T-helper 17 cell (primary cell): ENCODE results near the gene REEP3. TPM values are rescaled to one million over a fixed set of nuclear protein-coding genes. Genes with fewer than 3 reads are reported as not detected.
"Not testable (repeated sequence)": the region's sequence is repeated elsewhere in the genome, so short reads cannot be mapped to it uniquely, and the experiment has no call there.

Experiments used
- ATAC-seq: fragments of 150-1000 bp; cut with Tn5 transposase; 2 replicates; pipeline ENCODE4 v1.10.0; 2021; ENCODE audit warnings: mild to moderate bottlenecking, moderate library complexity
- DNase-seq, 3 donors: peaks; one replicate each; pipeline versions ENCODE4 v3.0.0 to v3.0.0-alpha.2; 2020 to 2021
- H3K9me3 ChIP-seq: one replicate; pipeline ENCODE4 v1.7.0; 2013; ENCODE audit warnings: low read length, mild to moderate bottlenecking; ENCODE audit not compliant: control insufficient read depth, poor library complexity, severe bottlenecking
- H3K27ac Mint-ChIP-seq: one replicate; pipeline ENCODE4 v1.8.0; 2022; ENCODE audit warnings: mild to moderate bottlenecking, moderate library complexity, mixed read lengths
- H3K27me3 Mint-ChIP-seq: one replicate; pipeline ENCODE4 v1.8.0; 2022; ENCODE audit warnings: mixed read lengths
- H3K36me3 Mint-ChIP-seq: one replicate; pipeline ENCODE4 v1.8.0; 2022; ENCODE audit warnings: low read depth, mixed read lengths
- H3K4me1 Mint-ChIP-seq: one replicate; pipeline ENCODE4 v1.8.0; 2022; ENCODE audit warnings: mild to moderate bottlenecking, mixed read lengths
- H3K4me3 Mint-ChIP-seq: one replicate; pipeline ENCODE4 v1.8.0; 2022; ENCODE audit warnings: mild to moderate bottlenecking, moderate library complexity, mixed read lengths
- total RNA-seq, 4 donors: library from RNA in 2 of 4; stranded (reverse) in 2 of 4; gene quantifications; one replicate each; pipeline ENCODE4 v1.2.3 and lab custom pipeline; 2022 to 2026

The REEP3 gene
- total RNA-seq, 2 donors from 2014 or later = 21.1 TPM

DNA sequence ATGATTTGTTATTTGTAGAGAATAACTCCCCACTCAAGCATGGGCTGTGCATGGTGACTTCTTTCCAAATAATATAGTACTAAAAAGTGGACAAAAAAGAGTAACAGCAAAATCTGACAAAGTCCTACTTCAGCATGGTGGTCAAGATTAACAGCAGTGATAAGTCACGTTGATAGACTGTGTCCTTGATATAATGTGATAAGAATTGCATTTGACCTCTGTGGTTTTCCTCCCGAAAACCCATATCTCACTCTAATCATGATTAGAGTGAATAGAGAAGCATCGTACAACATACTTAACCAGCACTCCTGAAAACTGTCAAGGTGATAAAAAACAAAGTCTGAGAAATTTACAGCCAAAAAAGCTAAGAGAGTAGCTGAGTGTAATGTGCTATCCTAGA lies 42.4 kb downstream of the REEP3 start:
- H3K4me1 Mint-ChIP-seq = peaks cover 32% of the 10 kb centered on the region
- ATAC-seq (peak; percentile 70), DNase-seq (no peak)
- no peaks in the 10 kb centered on the region for H3K36me3 Mint-ChIP-seq
- peak overlapping the region; percentile 68 for H3K4me3 Mint-ChIP-seq
- no peaks in the 10 kb centered on the region for H3K9me3 ChIP-seq
- no peaks in the 10 kb centered on the region for H3K27me3 Mint-ChIP-seq
- peak overlapping the region; percentile 37 for H3K27ac Mint-ChIP-seq

DNA sequence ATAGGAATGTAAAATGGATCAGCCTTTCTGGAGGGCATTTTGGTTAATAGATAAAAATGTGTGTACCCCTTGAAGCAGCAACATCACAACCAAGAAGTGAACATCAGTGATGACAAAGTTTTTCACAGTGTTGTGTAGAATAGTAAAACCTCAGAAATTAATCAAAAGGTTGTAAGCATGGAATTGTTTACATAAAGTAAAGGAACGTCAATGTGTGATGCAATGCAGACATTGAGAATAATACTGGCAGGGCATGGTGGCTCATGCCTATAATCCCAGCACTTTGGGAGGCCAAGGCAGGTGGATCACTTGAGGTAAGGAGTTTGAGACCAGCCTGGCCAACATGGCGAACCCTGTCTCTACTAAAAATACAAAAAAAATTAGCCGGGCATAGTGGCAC lies 43.5 kb downstream of the REEP3 start:
- not testable (repeated sequence) for H3K27me3 Mint-ChIP-seq, H3K36me3 Mint-ChIP-seq, H3K27ac Mint-ChIP-seq, ATAC-seq, DNase-seq, H3K4me3 Mint-ChIP-seq, H3K9me3 ChIP-seq
- peaks cover 29% of the 10 kb centered on the region for H3K4me1 Mint-ChIP-seq

DNA sequence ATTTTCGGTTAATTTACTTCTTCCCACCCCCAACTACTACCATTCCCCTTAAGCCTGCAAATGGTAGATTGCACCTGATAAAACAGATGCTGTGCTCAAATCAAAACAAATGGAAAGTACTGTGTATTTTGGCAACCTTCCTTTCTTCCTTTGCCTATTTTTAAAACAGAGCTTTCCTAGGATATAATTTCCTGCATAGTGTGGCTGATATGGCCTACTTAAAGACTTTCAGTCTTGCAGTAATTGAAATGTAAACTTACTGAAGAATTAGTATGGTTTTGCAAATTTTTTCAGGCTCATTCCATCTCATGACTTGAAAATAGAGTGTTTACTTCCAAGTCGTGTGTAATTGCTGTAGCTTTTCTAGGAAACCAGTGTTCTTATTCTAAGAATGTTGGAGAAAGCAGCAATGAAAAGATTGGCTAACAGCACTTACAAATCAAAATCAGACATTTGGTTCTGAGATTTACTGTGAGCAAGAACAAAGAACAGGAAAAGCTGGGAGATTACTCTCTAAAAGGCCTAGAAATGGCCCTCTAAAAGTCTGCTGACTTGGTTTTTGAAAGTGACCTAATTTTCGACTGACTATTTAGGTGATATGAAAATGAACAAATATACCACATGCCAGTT lies 52.0 kb downstream of the REEP3 start:
- peak overlapping the region; percentile 93 for H3K27ac Mint-ChIP-seq
- no peak for DNase-seq
- H3K27me3 Mint-ChIP-seq = no peaks in the 10 kb centered on the region
- peaks cover 4% of the 10 kb centered on the region for H3K36me3 Mint-ChIP-seq
- no peaks in the 10 kb centered on the region for H3K9me3 ChIP-seq
- H3K4me1 Mint-ChIP-seq = peaks cover 38% of the 10 kb centered on the region
- peak overlapping the region; percentile 70 for H3K4me3 Mint-ChIP-seq
- peak; percentile 89 for ATAC-seq

DNA sequence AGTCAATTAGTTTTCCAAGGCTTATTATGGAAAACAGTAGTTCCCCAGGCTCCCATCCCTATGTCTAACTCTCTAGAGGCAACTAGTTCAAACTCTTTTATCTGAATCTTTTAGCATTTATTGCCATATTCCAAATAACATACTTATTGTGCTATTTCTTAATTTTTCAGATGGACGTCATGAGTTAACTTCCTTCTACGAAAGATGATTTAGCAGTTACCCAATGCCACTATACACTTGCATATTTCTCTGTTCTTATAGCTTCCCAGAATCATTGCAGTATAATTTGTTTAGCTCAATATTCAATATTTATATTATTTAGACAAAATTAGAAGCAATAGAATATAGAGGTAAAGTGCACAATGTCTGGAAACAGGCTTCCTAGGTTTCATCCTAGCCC lies 52.8 kb downstream of the REEP3 start:
- DNase-seq (no peak), ATAC-seq (no peak)
- Mint-ChIP-seq H3K4me3 (no peak overlapping the region), H3K27me3 (no peaks in the 10 kb centered on the region), H3K36me3 (peaks cover 4% of the 10 kb centered on the region), H3K4me1 (peaks cover 38% of the 10 kb centered on the region), H3K27ac (peak overlapping the region; percentile 93)
- no peaks in the 10 kb centered on the region for H3K9me3 ChIP-seq

DNA sequence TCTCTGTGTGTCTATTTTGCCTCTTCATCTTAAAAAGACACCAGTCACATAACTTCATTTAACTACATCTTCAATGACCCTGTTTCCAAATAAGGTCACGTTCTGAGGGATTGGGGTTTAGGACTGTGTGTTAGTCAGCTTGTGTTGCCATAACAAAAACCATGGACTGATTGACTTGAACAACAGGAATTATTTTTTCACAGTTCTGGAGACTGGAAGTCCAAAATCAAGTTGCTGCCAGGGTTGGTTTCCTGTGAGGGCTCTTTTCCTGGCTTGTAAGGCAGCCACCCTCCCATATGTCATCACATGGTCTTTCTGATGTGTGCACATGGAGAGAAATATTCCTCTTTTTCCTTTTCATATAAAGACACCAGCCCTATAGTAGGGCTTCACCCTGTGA lies 55.3 kb downstream of the REEP3 start:
- peaks cover 38% of the 10 kb centered on the region for H3K4me1 Mint-ChIP-seq
- peaks cover 2% of the 10 kb centered on the region for H3K36me3 Mint-ChIP-seq
- DNase-seq (no peak), ATAC-seq (no peak)
- no peak overlapping the region for H3K4me3 Mint-ChIP-seq
- H3K27ac Mint-ChIP-seq = peak overlapping the region; percentile 93
- no peaks in the 10 kb centered on the region for H3K27me3 Mint-ChIP-seq
- H3K9me3 ChIP-seq = no peaks in the 10 kb centered on the region

DNA sequence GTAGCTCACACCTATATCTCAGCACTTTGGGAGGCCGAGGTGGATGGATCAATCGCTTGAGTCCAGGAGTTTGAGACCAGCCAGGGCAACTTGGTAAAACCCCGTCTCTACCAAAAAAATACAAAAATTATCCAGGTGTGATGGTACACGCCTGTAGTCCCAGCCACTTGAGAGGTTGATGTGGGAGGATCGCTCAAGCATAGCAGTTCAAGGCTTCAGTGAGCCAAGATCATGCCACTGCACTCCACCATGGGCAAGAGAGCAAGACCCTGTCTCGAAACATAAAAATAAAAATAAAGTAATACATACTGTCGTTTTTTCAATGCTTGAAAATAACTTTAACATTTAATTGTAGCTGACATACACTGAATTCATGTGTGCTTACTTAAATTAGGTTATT lies 57.3 kb downstream of the REEP3 start:
- ATAC-seq = no peak
- Mint-ChIP-seq H3K4me3 (no peak overlapping the region), H3K4me1 (peaks cover 31% of the 10 kb centered on the region)

DNA sequence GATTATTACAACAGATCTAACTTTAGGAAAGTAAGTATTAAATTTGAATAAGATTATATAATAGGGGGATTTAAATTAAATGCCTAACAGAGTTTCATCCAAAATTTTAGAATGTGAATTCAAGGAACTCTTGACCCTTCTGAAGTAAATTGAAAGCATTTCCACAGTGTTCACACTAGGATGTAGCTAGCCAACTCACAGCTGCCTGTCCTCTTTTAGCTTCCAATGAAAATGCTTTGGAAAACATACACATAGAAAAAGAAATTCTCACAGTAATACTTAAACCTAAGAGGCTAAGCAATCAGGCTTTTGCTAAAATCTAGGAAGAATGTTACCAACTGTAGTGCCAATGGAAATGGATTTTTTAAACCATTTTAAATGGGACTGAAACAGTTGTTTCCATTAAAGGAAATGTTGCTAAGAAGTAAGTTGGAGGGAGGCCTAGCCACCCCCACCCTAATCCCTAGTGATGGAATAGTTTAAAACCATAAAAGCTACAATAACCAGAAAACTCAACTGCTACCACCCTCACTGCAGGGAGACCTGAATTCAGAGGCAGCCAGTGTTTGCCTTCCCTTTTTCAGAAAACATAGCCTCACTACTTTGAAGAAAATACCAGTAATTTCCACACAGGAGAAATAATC lies 58.3 kb downstream of the REEP3 start:
- Mint-ChIP-seq H3K4me3 (no peak overlapping the region), H3K27ac (no peak overlapping the region), H3K36me3 (peaks cover 2% of the 10 kb centered on the region), H3K27me3 (no peaks in the 10 kb centered on the region), H3K4me1 (peaks cover 29% of the 10 kb centered on the region)
- no peaks in the 10 kb centered on the region for H3K9me3 ChIP-seq
- ATAC-seq = no peak
- DNase-seq = no peak

More for the DNA sequence above, 57.3 kb downstream of the REEP3 start:
- Mint-ChIP-seq H3K36me3 (peaks cover 2% of the 10 kb centered on the region), H3K27ac (peak overlapping the region; percentile 93), H3K27me3 (no peaks in the 10 kb centered on the region)
- no peak for DNase-seq
- no peaks in the 10 kb centered on the region for H3K9me3 ChIP-seq

DNA sequence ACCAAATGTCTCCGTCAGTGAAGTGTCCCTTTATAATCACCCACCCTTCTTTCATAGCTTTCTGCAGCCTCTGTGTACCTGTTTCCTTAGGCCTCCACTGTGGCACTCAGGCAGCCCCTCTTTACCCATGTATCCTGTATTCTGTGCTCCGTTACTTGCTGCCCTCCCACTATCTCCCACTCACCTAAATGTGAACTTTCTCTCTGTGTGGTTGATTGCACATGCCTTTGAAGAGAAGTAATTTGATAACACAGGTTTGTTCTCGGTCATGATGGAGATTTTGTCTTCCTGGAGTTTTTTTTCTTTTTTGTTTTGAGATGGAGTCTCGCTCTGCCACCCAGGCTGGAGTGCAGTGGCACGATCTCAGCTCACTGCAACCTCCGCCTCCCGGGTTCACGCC lies 61.5 kb downstream of the REEP3 start:
- H3K36me3 Mint-ChIP-seq = no peaks in the 10 kb centered on the region
- no peak for DNase-seq
- peaks cover 17% of the 10 kb centered on the region for H3K4me1 Mint-ChIP-seq
- no peak for ATAC-seq
- no peak overlapping the region for H3K4me3 Mint-ChIP-seq
- no peak overlapping the region for H3K27ac Mint-ChIP-seq
- H3K9me3 ChIP-seq = no peaks in the 10 kb centered on the region
- H3K27me3 Mint-ChIP-seq = no peaks in the 10 kb centered on the region

DNA sequence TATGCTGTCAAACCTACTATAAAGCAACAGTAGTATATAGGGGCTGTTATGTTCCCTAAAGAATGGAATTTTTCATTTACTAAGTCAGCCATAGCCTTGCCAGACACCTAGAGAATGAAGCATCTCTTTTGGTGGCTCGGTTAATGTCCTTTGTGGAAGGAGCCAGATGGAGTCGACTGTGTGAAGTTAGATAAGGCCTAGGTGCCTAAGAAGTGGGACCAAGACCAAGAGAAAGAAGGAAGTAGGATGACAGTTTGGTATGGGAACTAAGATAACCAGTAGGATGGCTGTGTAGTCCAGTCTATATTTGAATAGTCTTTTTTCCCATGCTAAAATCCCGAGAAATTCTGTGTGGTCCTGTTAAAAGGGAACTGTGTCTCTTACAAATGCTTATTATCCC lies 62.2 kb downstream of the REEP3 start:
- peaks cover 15% of the 10 kb centered on the region for H3K4me1 Mint-ChIP-seq
- ATAC-seq (no peak), DNase-seq (no peak)
- H3K27me3 Mint-ChIP-seq = no peaks in the 10 kb centered on the region
- H3K4me3 Mint-ChIP-seq = no peak overlapping the region
- no peaks in the 10 kb centered on the region for H3K9me3 ChIP-seq
- H3K27ac Mint-ChIP-seq = no peak overlapping the region
- no peaks in the 10 kb centered on the region for H3K36me3 Mint-ChIP-seq

DNA sequence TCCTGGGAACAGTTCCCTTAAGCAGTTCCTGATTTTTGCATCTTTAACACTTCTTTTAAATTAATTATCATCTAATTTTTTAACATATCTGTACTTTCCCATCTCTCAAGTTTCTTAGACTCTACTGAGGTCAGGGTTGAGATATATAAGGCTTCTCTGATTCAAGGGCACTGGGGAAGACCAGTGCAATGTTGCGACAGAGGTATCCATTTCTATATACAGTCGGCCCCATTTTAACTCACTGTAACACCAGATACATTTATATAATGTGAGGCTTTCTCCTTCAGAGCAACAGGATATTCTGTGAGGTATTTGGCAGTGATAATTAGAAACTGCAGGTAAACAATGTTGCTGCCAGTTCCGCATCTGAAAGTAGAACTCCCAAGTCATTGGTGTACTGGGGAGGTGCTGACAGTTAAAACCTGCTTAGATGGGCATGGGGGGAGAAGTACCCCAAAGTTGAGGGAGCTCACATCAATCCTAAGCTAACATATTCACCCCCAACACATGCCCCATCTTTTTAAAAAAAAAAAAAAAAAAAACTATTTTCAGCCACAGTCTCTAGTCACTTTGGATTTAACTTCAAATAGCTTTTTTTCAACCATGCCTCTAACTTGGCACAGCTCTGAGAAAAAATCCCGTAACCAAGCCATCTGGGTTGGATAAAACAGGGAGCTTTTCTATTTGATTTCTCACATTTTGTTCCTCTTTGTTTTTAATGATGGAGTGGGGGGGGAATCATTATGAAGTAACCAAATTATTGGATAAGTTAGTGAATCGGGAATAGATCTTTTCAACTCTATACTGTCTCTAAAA lies 62.9 kb downstream of the REEP3 start:
- no peaks in the 10 kb centered on the region for H3K9me3 ChIP-seq
- Mint-ChIP-seq H3K27ac (no peak overlapping the region), H3K27me3 (no peaks in the 10 kb centered on the region), H3K4me1 (peaks cover 15% of the 10 kb centered on the region), H3K36me3 (no peaks in the 10 kb centered on the region), H3K4me3 (no peak overlapping the region)
- DNase-seq (no peak), ATAC-seq (no peak)

DNA sequence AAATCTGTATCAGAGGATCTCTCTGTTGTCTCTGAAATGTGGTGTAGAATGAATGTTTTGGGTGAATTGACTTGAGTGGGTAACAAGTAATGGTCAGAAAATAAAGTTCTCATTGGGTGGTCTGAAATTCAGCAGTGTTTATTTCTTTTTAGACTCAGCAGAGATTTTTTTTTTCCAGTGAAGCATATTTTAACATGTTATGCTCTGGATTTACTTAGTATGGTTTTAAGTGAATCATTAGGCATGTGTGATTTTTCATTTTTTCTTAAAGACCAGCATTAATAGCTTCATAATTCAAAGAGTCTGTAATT lies 63.5 kb downstream of the REEP3 start:
- no peak overlapping the region for H3K27ac Mint-ChIP-seq
- H3K4me1 Mint-ChIP-seq = peaks cover 17% of the 10 kb centered on the region
- no peaks in the 10 kb centered on the region for H3K36me3 Mint-ChIP-seq
- no peaks in the 10 kb centered on the region for H3K9me3 ChIP-seq
- H3K4me3 Mint-ChIP-seq = no peak overlapping the region
- no peak for ATAC-seq
- no peaks in the 10 kb centered on the region for H3K27me3 Mint-ChIP-seq
- DNase-seq = no peak

DNA sequence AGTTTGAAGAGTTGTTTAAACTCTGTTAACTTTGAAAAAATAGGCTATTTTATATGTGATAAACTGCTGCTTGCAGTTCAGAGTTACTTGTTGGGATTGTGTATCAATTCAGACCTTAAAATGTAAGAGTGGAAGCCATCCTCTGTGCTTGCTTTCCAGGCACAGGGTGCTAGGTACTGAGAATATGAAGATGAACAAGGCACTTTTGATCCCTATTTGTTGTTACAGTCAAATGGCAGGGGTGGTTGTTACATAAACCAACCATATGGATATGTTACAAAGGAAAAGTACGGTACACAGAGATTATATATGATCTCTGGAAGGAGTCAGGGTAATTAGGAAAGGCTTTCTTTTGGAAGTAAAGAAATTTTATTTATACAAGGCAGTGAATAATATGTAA lies 63.8 kb downstream of the REEP3 start:
- no peak for DNase-seq

DNA sequence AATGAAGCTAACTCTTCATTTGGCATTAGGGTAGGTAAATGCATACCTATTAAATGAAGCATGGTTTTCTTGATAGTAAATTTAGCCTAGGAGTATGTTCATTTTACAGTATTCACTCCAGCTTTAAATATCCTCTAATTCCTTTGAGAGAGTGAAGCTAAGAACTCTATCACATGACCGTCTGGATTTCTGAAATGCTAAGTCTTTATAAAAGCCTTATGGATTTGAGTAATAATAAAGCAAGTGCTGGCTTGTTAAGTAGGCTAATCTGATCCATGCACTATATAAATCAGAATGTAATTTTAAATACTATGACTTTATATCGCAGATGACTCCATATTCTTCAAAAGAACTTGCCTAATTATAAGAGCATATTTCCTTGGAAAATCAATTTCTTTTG lies 64.8 kb downstream of the REEP3 start:
- Mint-ChIP-seq H3K4me1 (peaks cover 14% of the 10 kb centered on the region), H3K27ac (no peak overlapping the region), H3K4me3 (no peak overlapping the region), H3K27me3 (no peaks in the 10 kb centered on the region), H3K36me3 (no peaks in the 10 kb centered on the region)
- no peaks in the 10 kb centered on the region for H3K9me3 ChIP-seq
- no peak for DNase-seq
- no peak for ATAC-seq

More for the DNA sequence above, 63.8 kb downstream of the REEP3 start:
- peaks cover 17% of the 10 kb centered on the region for H3K4me1 Mint-ChIP-seq
- no peaks in the 10 kb centered on the region for H3K9me3 ChIP-seq
- no peak for ATAC-seq
- no peaks in the 10 kb centered on the region for H3K36me3 Mint-ChIP-seq
- H3K27ac Mint-ChIP-seq = no peak overlapping the region
- no peak overlapping the region for H3K4me3 Mint-ChIP-seq
- no peaks in the 10 kb centered on the region for H3K27me3 Mint-ChIP-seq
